Measurements from ENCODE around the gene PSMD5.

The PSMD5 gene

GRCh38 chr9:120801441-120801840 lies 41.3 kb downstream of the PSMD5 start:
- no peak for DNase-seq

GRCh38 chr9:120792898-120793765 lies 49.6 kb downstream of the PSMD5 start, which contains the start of gene FBXW2:
Gene FBXW2 (minus strand): TSS chr9:120793416. CDS start chr9:120788258, 5,158 bp downstream.
- no peak for DNase-seq

- no peak for DNase-seq
Measured at GRCh38 chr9:120791161-120791560, 51.6 kb downstream of the PSMD5 start.

DNA sequence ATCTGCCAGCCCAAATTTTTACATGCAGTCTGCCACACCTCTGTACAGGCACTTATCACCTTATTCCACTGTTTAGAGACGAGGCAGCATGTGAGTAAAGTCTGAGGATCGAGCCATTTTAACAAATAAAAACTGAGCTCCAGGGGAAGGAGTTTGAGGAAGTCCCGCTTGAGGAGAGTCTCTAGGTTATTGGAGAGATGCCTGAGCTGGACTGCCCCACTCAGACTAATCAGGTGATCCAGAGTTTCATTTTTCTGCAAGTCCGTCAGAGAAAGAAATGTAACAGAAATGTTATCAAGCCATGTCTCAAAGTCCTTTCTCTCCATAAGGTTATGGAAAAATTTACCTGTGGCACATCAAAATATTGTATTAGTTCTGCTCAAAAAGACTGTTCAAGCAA lies 54.8 kb downstream of the PSMD5 start:
- DNase-seq = no peak

DNA sequence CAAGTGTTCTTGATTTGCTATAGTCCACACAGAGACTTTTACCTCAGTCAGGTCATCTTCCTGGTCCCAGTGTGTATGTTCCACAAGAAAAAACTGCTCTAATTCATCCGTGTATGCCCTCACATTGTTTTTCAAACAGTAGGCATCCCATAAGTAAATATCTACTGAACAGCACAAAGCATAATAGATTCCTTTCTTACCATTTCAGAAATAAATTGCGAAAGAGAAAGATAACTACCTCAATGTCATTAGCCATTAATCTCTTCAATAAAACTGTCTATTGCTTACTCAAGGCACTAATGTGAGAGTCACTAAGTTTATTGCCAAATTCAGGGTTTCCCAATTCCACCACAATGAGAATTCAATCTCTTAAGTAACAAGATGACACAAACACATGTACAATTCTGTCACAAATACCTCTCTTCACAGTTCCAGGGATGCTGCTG lies 59.1 kb downstream of the PSMD5 start:
- no peak for DNase-seq

- DNase-seq = no peak
Measured at GRCh38 chr9:120781236-120781635, 61.5 kb downstream of the PSMD5 start.

- no peak for DNase-seq
Measured at GRCh38 chr9:120780367-120780766, 62.4 kb downstream of the PSMD5 start.

DNA sequence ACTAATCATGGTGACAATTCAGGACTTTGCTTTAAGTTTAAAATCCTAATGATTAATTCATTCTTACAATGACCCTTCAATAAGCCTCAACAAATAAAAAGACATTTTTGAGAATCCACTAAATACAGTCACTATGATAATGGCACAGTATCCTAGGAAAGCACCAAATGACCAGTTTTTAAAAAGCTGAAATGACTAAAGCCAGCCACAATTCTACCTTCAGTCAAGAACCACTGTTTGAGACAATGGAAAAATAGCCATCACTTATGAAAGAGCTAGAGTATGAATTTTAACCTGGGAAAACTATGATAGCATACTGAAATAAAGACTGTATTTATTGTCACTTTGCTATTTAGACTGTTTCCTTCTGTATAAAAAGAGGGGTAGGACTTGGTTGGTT lies 63.5 kb downstream of the PSMD5 start:
- DNase-seq = no peak

DNA sequence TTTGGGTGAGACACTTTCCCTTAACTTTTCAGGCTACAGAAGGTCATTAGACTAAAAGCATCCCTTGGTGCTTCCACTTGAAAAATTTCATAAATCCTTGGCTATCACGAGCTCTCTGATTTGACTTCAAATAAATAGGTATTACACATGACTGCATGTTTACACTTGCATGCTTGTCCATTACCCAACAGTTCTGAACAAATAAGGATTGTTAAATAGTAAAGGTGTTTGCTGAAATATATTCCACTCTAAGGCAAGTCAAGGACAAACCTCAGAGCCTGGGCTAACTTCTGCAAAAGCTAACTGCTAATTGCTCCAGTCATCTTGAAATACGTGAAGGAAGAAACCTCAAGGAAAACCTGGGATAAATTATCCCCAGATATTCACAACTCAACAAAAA lies 64.0 kb downstream of the PSMD5 start:
- no peak for DNase-seq

GRCh38 chr9:120777229-120777628 lies 65.5 kb downstream of the PSMD5 start:
- DNase-seq = no peak

DNA sequence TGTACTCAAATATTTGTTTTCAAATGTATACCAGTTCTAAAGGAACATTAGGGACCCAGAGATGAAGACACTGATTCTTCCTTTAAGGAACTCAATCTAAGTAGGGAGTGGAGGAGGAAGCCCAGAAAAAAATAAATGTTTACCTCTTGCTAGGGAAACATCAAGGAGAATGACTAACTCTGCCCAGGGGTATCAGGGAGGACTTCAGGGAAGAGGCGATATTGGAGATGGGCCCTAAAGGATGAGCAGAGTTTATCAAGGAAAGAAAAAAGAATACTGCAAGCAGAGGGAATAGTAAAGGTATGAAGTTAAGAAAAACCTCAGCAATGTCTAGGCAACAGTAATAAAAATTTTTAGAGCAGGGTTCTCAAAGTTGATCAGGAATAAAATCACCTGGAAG lies 65.9 kb downstream of the PSMD5 start:
- no peak for DNase-seq

GRCh38 chr9:120775859-120776258 lies 66.9 kb downstream of the PSMD5 start:
- no peak for DNase-seq

GRCh38 chr9:120774719-120775118 lies 68.0 kb downstream of the PSMD5 start:
- no peak for DNase-seq

GRCh38 chr9:120773256-120773655 lies 69.5 kb downstream of the PSMD5 start:
- DNase-seq = no peak

DNA sequence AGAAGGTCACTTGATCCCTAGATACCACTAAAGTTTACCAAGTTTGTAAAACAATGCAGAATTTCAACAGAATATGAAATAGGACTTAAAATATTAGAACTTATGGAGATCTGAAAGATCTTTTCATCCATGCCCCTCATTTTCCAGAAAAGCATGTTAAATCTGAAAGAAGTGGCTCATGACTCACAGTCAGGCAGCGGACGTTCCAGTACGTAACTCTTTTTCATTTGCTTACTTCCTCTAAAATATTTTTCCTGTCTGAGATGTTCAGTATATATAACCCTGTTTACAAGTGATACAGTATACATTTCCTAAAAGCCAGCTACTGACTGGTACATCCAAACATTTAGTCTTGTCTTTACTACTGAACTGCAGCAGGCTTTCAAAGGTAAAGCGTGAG lies 71.8 kb downstream of the PSMD5 start:
- DNase-seq = no peak

DNA sequence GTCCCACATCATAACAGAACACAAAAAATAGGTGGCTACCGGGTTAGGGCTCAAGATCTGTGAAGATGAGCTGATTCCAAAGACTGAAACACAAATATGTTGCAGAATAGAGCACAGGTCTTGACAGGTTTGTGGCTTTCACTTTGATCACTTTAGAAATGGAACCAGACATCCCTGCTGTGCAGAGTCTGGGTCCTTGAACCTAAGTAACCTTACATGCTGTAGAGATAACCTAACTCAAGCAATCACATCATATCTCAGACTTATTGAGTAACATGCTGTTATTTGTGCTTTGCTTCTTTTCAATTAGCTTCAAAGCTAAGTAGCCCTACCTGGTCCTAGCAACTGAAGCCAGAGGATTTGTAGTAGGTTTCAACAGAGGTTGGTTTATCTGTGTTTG lies 73.8 kb downstream of the PSMD5 start:
- no peak for DNase-seq

GRCh38 chr9:120768247-120768646 lies 74.5 kb downstream of the PSMD5 start:
- DNase-seq = no peak

DNA sequence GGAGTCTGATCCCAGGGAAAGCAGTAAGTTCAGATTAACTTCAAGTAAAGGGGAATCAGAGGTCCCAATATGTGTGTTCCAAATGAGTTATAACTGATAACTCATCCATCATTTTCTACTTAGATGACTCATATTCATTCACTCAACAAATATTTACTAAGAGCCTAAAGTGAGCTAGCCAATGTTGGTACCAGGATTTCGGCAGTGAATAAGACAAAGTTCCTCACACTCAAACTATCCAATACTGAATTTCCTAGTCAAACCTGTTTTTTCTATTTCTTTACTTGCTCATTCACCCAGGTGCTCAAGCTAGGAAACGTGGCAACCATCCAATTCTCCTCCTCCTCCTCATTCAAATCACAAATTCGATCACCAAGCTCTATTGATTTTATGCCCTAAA lies 75.3 kb downstream of the PSMD5 start:
- no peak for DNase-seq

Measured in NCI-H187 treated with DMSO at 0.1 percent for 48 hours (cell line).